HepG2 (cell line): ENCODE measurements around the gene RABGAP1L. TPM values are rescaled to one million over a fixed set of nuclear protein-coding genes. Genes with fewer than 3 reads are reported as not detected.
A peak's percentile ranks its signal among the peaks of the same experiment; 100 is the strongest.

Experiments used
- CHCHD3 ChIP-seq: sonication (generic); formaldehyde crosslinking; IDR thresholded peaks from 2 replicates; pipeline ENCODE4 v1.8.0; 2022; ENCODE audit warnings: mild to moderate bottlenecking, missing genetic modification reagents, moderate library complexity
- E2F2 ChIP-seq: sonication (generic); formaldehyde crosslinking; IDR thresholded peaks from 2 replicates; pipeline ENCODE4 v1.4.0; 2020; ENCODE audit warnings: missing genetic modification reagents, borderline replicate concordance
- HOXA3 ChIP-seq: sonication (generic); formaldehyde crosslinking; IDR thresholded peaks from 2 replicates; pipeline ENCODE4 v1.5.0; 2020; ENCODE audit warnings: missing genetic modification reagents
- HOXD1 ChIP-seq: sonication (generic); formaldehyde crosslinking; IDR thresholded peaks from 2 replicates; pipeline ENCODE4 v1.5.0; 2020; ENCODE audit warnings: missing genetic modification reagents
- KAT8 ChIP-seq: IDR thresholded peaks from 2 replicates; pipeline ENCODE4 v1.6.1; 2016; ENCODE audit warnings: missing genetic modification reagents, missing compliant biosample characterization
- NCOA5 ChIP-seq: sonication (generic); formaldehyde crosslinking; IDR thresholded peaks from 2 replicates; pipeline ENCODE4 v1.4.0; 2020; ENCODE audit warnings: missing genetic modification reagents
- NR2F6 ChIP-seq, 2 experiments: IDR thresholded peaks; 2 replicates each; pipeline ENCODE4 v1.6.1; 2016; ENCODE audit warnings: antibody characterized with exemption in 1 of 2, mild to moderate bottlenecking in 1 of 2
- RNF2 ChIP-seq: fragments of 450-650 bp; conservative IDR thresholded peaks from 2 replicates; pipeline ENCODE4 v1.6.1; 2016; ENCODE audit warnings: low read depth
- SALL1 ChIP-seq: sonication (generic); formaldehyde crosslinking; IDR thresholded peaks from 2 replicates; pipeline ENCODE4 v1.8.0; 2022; ENCODE audit warnings: mild to moderate bottlenecking, missing genetic modification reagents
- SPEN ChIP-seq: sonication (generic); formaldehyde crosslinking; IDR thresholded peaks from 2 replicates; pipeline ENCODE4 v1.5.1; 2020; ENCODE audit warnings: low read depth, mild to moderate bottlenecking, missing genetic modification reagents
- U2AF2 ChIP-seq: fragments of 200-400 bp; formaldehyde crosslinking; IDR thresholded peaks from 2 replicates; pipeline ENCODE4 v1.6.1; 2017; ENCODE audit warnings: low read depth, mild to moderate bottlenecking, low read length
- ZNF138 ChIP-seq: sonication (generic); formaldehyde crosslinking; IDR thresholded peaks from 2 replicates; pipeline ENCODE4 v1.5.0; 2020; ENCODE audit warnings: mild to moderate bottlenecking, low read depth, missing genetic modification reagents
- ZNF281 ChIP-seq: sonication (generic); formaldehyde crosslinking; IDR thresholded peaks from 2 replicates; pipeline ENCODE4 v1.4.0; 2020; ENCODE audit warnings: missing genetic modification reagents, borderline replicate concordance
- ZNF543 ChIP-seq: sonication (generic); formaldehyde crosslinking; IDR thresholded peaks from 2 replicates; pipeline ENCODE4 v1.4.0; 2020; ENCODE audit warnings: mild to moderate bottlenecking, missing genetic modification reagents
- ZNF558 ChIP-seq: sonication (generic); formaldehyde crosslinking; IDR thresholded peaks from 2 replicates; pipeline ENCODE4 v1.9.0; 2022; ENCODE audit warnings: mild to moderate bottlenecking, missing genetic modification reagents, borderline replicate concordance
- ZNF574 ChIP-seq: sonication (generic); formaldehyde crosslinking; IDR thresholded peaks from 2 replicates; pipeline ENCODE4 v1.4.0; 2020; ENCODE audit warnings: missing genetic modification reagents
- ZNF691 ChIP-seq: sonication (generic); formaldehyde crosslinking; IDR thresholded peaks from 2 replicates; pipeline ENCODE4 v1.4.0; 2020; ENCODE audit warnings: missing genetic modification reagents, low read depth, mild to moderate bottlenecking, borderline replicate concordance
- ZNF792 ChIP-seq: IDR thresholded peaks from 2 replicates; pipeline ENCODE4 v1.6.1; 2016
- ZNF800 ChIP-seq: sonication (generic); formaldehyde crosslinking; IDR thresholded peaks from 2 replicates; pipeline ENCODE4 v1.4.0; 2020; ENCODE audit warnings: missing genetic modification reagents
- ZSCAN21 ChIP-seq: sonication (generic); formaldehyde crosslinking; IDR thresholded peaks from 2 replicates; pipeline ENCODE4 v1.8.0; 2022; ENCODE audit warnings: mild to moderate bottlenecking, missing genetic modification reagents, moderate library complexity, borderline replicate concordance
- ZSCAN31 ChIP-seq: sonication (generic); formaldehyde crosslinking; IDR thresholded peaks from 2 replicates; pipeline ENCODE4 v1.5.0; 2020; ENCODE audit warnings: low read depth, mild to moderate bottlenecking, missing genetic modification reagents
- polyA plus RNA-seq, 8 experiments: library from polyadenylated mRNA; depleted of rRNA in 3 of 8; stranded (reverse) in 7 of 8; unstranded in 1 of 8; fragments of >200 nt; fragmentation: Illumina TruSeq in 4 of 8; extraction: Trizol in 4 of 8; gene quantifications; 2 replicates each; pipeline versions ENCODE4 v1.2.1 to v1.2.3, GENCODE V29; 2011 to 2016; ENCODE audit warnings: low read depth in 4 of 8, missing spikeins in 1 of 8, mixed read lengths in 1 of 8; ENCODE audit not compliant: insufficient read depth in 1 of 8
- total RNA-seq, 5 experiments: library from RNA; depleted of rRNA; stranded (reverse); fragments of >200 nt; fragmentation: Illumina TruSeq; extraction: Trizol; gene quantifications; 2 replicates each; pipeline ENCODE4 v1.2.3, GENCODE V29; 2016; ENCODE audit warnings: low read depth in 1 of 5

Gene RABGAP1L
- total and polyA plus RNA-seq, 2 of the 13 experiments (the other 11 are each of a cell fraction or from before 2014, with no cell fraction given) = 7.9 to 22.6 TPM

GRCh38 chr1:174160109-174160473, 771 bp downstream of the RABGAP1L start (continued):
- TF ChIP-seq ZNF574 = no peak
- 0 out of 2 replicates have a peak, but pooled peaks have one; percentile 3 for TF ChIP-seq ZNF558 (CRISPR knock-in tag)
- no peak for TF ChIP-seq KAT8
- peak; percentile 24; the same call in 1 of the 2 replicates for TF ChIP-seq ZNF281 (CRISPR knock-in tag)
- no peak for TF ChIP-seq ZNF543
- no peak for TF ChIP-seq E2F2 (CRISPR knock-in tag)
- peak; percentile 39; the same call in 1 of the 2 replicates for TF ChIP-seq SPEN (CRISPR knock-in tag)
- 0 out of 2 replicates have a peak, but pooled peaks have one; percentile 6 for TF ChIP-seq NR2F6 (IDR thresholded peaks at IDR 0.05)
- no peak for TF ChIP-seq NR2F6 (CRISPR knock-in tag; IDR thresholded peaks at IDR 0.05)
- TF ChIP-seq ZSCAN31 (CRISPR knock-in tag) = 0 out of 2 replicates have a peak, but pooled peaks have one; percentile 25
- TF ChIP-seq ZNF138 (CRISPR knock-in tag) = 0 out of 2 replicates have a peak, but pooled peaks have one; percentile 43
- TF ChIP-seq U2AF2 = no peak
- no peak for TF ChIP-seq HOXD1 (CRISPR knock-in tag)
- 0 out of 2 replicates have a peak, but pooled peaks have one; percentile 26 for TF ChIP-seq ZNF792 (CRISPR knock-in tag)
- TF ChIP-seq RNF2 = no peak
- TF ChIP-seq ZSCAN21 = peak; percentile 61; the same call in 1 of the 2 replicates
- TF ChIP-seq ZNF691 (CRISPR knock-in tag) = 0 out of 2 replicates have a peak, but pooled peaks have one; percentile 64
- no peak for TF ChIP-seq NCOA5 (CRISPR knock-in tag)
- TF ChIP-seq ZNF800 = no peak
- peak; percentile 36 for TF ChIP-seq HOXA3 (CRISPR knock-in tag)
- TF ChIP-seq SALL1 (CRISPR knock-in tag) = peak; percentile 47
- no peak for TF ChIP-seq CHCHD3 (CRISPR knock-in tag)
